IPS-11a (cell line): ENCODE measurements around the gene WDR45B.

Experiments used
- H3K4me3 ChIP-seq: one replicate; pipeline ENCODE4 v1.5.1; 2013; ENCODE audit warnings: low read depth, low read length, control low read depth

Gene WDR45B

DNA sequence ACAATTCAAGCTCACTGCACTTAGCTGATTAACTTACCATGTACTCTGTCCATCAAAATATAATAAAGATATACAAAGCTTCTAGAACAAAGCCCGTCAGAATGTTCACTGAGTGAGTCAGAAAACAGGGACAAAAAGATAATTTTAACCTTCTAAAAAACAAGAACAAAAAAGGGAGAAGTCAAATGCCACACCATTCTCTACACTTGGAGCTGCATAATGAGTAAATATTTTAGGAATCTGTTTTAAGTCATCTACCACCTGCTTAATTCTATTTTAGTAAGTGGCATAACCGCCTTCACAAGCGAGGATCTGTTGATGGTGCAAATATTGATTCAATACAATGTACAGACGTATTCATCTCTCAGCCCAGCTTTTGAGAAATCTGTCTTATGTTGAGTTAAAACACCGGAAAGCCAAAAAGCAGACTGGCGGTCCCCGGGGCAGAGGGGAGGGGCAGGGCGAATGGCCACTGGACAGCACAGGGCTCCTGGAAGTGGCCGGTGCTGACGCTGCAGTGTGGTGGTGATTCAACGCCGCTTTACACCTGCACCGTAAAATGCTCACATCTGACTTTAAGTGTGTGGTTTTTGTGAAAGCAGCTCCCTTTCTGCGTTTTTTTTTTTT, 30.1 kb upstream of the WDR45B start:
- no peak overlapping the region for H3K4me3 ChIP-seq

GRCh38 chr17:82677353-82677925, 29.2 kb upstream of the WDR45B start:
- H3K4me3 ChIP-seq, result no peak overlapping the region

GRCh38 chr17:82675476-82676245, 27.4 kb upstream of the WDR45B start:
- no peak overlapping the region for H3K4me3 ChIP-seq

DNA sequence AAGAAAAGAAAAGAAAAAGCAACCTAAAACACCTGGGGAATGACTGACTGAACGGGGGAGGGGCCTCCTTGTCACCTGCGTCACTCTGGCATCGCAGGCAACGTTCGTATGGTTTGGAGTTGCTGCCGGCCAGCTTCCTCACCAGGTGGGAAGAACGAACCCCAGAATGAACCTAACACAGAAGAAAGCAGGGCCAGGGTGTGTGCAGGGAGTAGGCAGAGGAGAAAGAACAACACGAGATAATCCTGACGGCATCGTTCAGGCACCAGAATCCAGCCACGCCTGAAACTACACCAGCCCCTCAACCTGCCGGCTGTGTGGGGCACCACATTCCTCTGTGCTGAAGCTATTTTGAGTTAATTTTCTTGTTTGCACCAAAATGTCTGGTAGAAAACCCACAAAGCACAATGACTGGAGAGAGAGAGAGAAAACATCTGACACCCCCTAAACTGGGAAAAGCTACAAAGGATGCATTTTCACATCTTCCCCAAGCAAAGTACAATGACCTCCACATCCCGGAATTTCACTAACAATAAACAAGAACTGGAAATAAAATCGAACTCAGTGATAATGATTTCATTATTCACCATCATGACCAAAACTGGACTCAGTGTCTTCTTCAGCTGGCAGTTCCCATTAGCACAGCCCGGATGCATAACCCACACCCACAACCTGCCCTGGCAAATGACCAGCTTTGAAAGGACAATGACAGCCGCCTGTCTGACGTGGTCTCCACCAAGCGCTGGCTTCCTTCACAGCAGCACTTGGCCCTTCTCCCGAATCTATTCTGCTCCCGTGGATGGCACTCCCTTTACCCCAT, 26.6 kb upstream of the WDR45B start:
- no peak overlapping the region for H3K4me3 ChIP-seq

DNA sequence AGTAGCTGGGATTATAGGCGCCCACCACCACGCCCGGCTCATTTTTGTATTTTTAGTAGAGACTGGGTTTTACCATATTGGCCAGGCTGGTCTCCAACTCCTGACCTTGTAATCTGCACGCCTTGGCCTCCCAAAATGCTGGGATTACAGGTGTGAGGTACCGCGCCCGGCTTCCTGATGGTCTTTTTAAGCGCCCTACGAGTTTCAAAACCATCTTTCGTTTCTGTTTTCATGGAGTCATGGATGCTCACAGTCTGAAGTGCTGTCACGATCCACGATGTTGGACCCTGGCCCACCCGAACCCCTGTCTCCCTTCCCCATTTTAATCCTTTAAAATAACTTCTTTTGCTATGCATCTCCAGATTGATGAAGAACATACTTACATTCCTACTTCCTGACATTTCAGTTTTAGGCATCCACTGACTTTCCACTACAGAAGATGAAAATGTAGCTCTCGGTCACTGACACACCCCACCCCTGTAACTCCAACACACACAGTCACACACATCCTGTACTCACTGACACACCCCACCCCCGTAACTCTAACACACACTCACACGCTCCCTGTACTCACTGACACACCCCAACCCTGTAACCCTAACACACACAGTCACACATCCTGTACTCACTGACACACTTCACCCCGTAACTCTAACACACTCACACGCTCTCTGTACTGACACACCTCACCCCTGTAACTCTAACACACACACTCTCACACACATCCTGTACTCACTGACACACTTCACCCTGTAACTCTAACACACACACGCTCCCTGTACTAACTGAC, 22.6 kb upstream of the WDR45B start:
- H3K4me3 ChIP-seq, result no peak overlapping the region

DNA sequence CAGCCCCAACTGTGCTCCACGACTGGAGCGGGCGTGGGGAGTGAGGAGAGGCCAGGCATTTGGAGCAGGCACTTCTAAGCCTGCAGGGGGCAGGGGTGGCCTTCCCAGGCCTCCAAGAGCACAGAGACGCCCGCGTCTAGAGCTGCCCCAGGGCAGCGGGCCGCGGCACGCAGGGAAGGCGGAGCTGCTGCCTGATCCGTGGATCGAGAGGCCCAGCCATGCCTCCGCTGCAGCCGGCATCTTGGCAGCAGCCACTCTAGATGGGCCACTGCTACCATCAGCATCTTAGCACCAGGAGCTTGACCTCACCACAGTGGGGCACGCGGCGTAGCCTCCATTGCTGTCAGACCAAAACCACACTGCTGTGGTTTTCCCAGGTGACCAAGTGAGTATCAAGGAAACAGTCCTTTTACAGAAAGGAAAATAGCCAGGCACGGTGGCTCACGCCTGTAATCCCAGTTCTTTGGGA, 20.4 kb upstream of the WDR45B start:
- H3K4me3 ChIP-seq, result no peak overlapping the region

- H3K4me3 ChIP-seq, result no peak overlapping the region
Measured at GRCh38 chr17:82668024-82668630, 19.9 kb upstream of the WDR45B start.

DNA sequence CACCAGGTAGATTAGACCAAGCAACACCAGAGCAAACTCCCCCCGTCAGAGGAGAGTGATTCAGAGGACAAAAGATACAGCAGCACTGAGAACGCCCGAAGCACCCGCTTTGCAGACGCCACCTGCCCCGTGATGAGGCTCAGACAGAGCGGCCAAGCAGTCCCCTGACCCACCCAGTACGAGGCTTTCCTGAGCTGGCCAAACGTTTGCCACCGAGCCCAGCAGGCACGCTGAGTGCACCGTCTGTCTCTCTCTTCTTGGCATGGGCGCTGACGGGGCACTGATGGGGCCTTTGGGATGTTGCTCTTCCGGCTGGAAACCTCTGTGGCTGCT, 19.4 kb upstream of the WDR45B start:
- H3K4me3 ChIP-seq, result no peak overlapping the region

- H3K4me3 ChIP-seq, result no peak overlapping the region
Measured at GRCh38 chr17:82666931-82667667, 18.9 kb upstream of the WDR45B start.

GRCh38 chr17:82665891-82666290, 17.6 kb upstream of the WDR45B start:
- H3K4me3 ChIP-seq, result no peak overlapping the region

- no peak overlapping the region for H3K4me3 ChIP-seq
Measured at GRCh38 chr17:82665217-82665616, 17.0 kb upstream of the WDR45B start.

DNA sequence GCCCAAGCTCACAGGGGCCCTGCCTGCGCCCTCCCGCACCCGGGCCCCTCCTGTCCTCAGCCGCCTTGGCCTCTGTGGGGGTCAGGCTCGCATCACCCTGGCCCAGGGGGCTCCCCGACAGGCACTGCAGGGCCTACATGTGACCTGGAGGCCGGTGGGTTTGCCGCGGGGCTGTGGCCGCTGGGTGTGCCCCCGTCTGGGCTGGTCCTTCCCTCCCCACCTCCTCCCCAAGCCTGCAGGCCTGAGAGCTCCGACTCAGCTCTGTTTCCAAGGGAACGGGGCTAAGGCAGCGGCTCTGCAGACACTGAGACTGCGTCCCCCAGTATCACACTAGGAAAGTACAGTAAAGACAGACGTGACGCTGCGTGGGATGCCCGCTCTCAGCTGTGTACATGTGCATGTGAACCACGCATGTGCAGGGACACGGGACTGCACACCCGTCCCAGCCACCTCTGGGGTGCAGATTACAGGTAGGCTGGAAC, 16.5 kb upstream of the WDR45B start:
- H3K4me3 ChIP-seq, result no peak overlapping the region

- no peak overlapping the region for H3K4me3 ChIP-seq
Measured at GRCh38 chr17:82664276-82664575, 16.0 kb upstream of the WDR45B start.

- no peak overlapping the region for H3K4me3 ChIP-seq
Measured at GRCh38 chr17:82663381-82664275, 15.4 kb upstream of the WDR45B start.

- H3K4me3 ChIP-seq, result no peak overlapping the region
Measured at GRCh38 chr17:82662711-82663261, 14.5 kb upstream of the WDR45B start.

GRCh38 chr17:82661717-82662683, 13.8 kb upstream of the WDR45B start:
- H3K4me3 ChIP-seq, result no peak overlapping the region

- H3K4me3 ChIP-seq, result no peak overlapping the region
Measured at GRCh38 chr17:82659886-82660285, 11.6 kb upstream of the WDR45B start.
